GM21528 (cell line): ENCODE data around the gene LPCAT3.

Source experiments
- ATAC-seq: cut with Tn5 transposase; IDR thresholded peaks from one replicate; pipeline ENCODE4 v1.9.1; 2021; ENCODE audit warnings: mild to moderate bottlenecking, moderate library complexity; ENCODE audit not compliant: unreplicated experiment, low FRiP score

The LPCAT3 gene

DNA sequence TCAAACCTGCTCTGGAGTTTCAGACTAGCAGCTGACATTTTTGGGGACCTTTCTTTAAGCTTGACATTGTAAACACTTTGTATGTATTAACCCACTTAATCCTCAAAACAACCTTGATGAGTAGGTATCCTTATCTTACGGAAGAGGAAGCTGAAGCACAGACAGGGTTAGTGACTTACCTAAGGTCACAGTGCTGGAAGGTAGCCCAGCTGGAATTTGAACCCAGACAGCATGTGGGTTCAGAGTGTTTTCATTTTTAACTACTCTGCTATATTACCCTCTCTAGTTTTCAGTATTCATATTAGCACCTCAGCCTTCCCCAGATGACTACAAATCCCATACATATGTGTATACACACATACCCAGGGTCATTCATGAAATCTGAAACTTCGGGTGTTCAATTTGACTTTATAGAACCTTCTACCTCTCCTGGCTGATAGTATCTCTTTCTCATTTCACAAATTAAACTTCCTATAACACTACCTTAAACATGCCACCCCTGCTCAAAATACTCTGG, 13.9 kb downstream of the LPCAT3 start:
- ATAC-seq = no peak

GRCh38 chr12:7001921-7002591, 16.2 kb downstream of the LPCAT3 start:
- no peak for ATAC-seq

- ATAC-seq = no peak
These were observed 19.4 kb downstream of the LPCAT3 start for GRCh38 chr12:6998715-6999451.

DNA sequence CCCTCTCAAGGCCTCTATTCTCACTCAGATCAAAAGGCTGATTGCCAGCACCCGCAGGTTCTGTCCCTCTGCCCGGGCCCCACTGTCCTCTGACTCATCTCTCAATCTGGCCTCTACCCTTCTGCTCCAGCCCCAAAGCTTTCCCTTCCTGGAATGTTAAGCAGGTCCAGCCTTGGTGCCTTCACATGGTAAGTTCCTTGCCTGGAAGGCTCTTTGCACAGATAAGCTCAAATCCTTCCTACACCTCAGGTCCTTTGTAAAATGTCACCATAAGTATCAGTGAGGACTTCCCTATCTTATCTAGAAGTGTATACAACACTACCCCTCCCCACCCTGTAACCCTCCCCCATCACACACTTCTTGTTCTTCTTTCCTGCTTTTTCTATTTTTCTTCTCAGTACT, 22.2 kb downstream of the LPCAT3 start:
- ATAC-seq = no peak

- no peak for ATAC-seq
These were observed 30.2 kb downstream of the LPCAT3 start for GRCh38 chr12:6987956-6988553.

GRCh38 chr12:6982532-6982931, 35.7 kb downstream of the LPCAT3 start:
- no peak for ATAC-seq

DNA sequence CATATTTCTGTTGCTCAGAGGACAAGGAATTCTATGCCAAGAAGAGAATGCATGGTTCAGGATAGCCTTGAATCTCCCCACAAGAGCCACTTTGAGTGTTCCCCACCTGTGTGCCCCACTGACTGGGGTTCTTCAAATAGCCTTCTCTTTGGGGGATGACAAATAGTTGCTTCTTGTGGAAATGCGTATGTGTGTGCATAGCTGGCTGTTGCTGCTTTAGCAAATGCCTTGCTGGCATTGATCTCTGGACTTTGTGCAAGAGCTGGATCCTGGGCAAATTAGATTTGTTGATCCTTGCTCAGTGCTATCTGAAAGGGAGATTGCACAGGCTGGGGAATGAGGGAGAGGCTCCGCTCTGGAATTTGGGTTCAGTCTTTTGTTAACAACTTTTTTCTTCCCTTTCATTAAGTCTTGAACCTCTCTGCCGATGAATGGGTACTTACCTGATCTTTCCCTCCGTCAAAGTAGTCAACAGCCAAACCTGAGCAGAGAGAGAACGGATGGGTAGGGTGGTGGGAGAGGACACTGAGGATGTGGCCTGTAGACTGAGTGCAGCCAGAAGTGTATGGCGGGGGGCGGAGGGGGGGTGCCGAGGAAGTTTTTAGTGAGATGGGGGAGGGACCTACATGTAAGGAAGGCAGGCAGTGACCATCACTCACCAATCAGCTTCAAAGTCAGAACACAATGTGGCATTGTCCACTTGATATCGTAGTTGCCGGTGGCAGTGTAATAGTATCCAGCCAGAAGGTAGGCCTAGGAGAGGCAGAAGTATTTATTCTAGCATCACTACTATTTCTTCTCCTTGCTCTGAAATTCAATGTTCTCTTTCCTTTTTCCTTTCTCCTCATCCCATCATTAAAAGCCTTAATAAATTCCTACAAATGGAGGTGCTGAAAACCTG, 36.9 kb downstream of the LPCAT3 start:
- ATAC-seq = no peak

DNA sequence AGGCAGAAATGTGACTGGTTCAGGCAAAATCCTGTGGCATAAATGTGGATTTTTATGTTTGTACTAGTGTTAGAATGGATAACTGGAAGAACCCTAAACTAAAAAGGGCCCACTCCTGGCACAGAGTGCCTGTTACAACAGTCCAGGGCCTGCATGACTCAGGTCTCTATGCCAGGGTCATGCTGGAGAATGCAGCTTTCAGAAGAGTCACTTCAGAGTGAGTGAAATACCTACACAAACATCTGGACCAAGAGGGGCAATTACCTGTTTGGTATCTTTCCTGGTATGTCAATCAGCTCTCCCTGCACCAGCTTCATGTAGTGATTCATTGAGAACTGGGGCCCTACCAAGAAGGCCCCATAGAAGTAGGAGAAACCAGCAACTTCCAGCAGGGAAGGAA, 37.5 kb downstream of the LPCAT3 start:
- ATAC-seq = no peak

GRCh38 chr12:6980075-6980474, 38.2 kb downstream of the LPCAT3 start:
- no peak for ATAC-seq

GRCh38 chr12:6979453-6979852, 38.8 kb downstream of the LPCAT3 start:
- ATAC-seq = no peak

GRCh38 chr12:6979021-6979420, 39.3 kb downstream of the LPCAT3 start:
- ATAC-seq = no peak

DNA sequence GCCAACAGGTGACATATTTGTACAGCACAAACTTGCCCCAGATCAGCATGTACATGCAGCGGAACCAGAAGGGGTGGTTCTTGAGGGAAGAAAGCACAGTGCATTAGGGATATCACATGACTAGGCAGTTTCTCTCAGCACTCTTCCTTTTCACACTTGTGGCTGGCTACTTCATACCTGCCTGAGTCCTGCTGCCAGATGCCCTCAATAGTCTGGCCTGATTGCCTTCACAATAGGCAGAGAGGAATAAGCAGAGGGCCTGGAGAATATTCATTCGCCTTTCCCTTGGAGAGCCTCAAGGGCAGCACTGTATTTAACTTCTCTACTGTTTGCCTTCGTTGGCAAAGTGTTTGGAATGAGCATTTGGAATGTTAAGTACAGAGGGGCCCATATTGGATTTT, 39.7 kb downstream of the LPCAT3 start:
- no peak for ATAC-seq

- no peak for ATAC-seq
These were observed 40.1 kb downstream of the LPCAT3 start for GRCh38 chr12:6978188-6978587.

DNA sequence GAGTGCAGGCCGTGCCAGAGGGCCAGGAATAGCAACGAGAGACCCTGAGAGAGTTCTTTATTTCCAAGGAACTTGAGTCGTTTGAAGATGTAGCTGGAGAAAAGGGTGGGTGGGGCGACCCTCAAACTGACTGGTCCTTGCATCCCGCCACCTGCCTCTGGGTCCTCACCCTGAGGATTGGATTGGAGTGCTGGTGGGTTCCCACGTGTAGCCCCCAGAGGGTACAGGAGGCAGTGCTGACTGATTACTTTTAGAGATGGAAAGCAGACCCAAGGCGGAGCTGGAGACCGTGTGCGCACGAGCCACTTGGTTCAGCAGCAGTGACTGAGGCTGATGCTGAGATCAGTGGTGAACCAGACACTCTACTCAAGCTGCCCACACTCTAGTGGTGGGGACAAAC, 40.6 kb downstream of the LPCAT3 start:
- ATAC-seq = no peak

DNA sequence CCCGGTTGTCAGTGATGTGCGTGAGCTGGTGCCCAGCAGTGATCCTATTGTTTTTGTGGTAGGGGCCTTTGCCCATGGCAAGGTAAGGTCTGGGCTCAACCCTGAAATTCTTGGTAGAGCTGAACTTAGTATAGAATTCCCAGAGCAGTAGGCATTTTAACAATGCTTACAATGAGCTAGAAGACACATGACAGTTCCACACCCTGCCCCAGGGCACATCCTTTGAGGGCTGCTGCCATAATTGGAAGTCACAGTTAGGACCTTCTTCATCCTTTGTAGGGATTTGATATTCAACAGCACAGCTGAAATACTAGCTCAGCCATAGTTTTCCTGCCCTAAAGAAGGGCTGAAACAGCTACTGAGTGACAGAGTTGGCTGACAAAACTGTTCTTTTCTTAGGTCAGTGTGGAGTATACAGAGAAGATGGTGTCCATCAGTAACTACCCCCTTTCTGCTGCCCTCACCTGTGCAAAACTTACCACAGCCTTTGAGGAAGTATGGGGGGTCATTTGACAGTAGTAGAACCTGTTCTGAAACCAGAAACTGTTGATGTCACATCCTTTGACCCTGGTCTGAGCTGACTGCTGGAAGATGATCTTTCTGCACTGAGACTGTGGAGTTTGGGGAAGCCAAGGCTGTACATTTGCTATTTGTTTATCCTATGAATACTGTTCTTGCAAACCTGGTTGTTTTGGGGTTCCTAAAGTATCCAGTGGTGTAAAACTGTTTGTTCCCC, 42.8 kb downstream of the LPCAT3 start:
- ATAC-seq = no peak

DNA sequence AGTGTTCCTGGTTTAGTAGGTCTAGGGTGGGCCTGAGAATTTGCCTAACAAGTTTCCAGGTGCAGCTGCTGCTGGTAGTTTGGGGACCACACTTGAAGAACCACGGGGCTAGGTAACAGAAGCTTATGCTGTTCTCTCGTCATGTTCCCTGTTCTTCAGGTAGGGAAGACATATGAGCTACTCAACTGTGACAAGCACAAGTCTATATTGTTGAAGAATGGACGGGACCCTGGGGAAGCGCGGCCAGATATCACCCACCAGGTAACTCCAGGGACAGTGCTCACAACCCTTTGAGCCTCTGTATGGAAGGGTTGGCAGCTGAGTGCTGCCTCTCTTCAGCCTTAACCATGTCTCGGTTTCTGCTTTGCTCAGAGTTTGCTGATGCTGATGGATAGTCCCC, 44.1 kb downstream of the LPCAT3 start:
- ATAC-seq = no peak

GRCh38 chr12:6970096-6970527, 48.2 kb downstream of the LPCAT3 start:
- no peak for ATAC-seq

DNA sequence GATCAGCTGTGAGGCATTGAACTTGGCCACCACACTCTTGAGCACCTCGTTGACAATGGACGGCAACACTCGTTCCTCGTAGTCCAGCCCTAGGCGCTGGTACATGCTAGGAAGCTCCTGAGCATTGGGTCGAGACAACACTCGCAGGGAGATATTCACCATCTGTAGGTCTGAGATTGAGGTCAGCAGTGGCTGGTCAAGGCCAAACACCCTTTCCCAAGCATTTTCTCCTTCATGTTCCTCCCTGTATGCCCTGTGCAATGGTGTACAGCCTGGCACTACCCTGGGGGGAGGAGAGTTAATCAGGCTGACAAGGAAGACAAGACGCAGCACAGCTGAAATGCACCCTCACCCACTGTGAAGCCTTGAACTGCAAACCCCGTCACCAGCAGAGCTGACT, 49.9 kb downstream of the LPCAT3 start:
- ATAC-seq = no peak

DNA sequence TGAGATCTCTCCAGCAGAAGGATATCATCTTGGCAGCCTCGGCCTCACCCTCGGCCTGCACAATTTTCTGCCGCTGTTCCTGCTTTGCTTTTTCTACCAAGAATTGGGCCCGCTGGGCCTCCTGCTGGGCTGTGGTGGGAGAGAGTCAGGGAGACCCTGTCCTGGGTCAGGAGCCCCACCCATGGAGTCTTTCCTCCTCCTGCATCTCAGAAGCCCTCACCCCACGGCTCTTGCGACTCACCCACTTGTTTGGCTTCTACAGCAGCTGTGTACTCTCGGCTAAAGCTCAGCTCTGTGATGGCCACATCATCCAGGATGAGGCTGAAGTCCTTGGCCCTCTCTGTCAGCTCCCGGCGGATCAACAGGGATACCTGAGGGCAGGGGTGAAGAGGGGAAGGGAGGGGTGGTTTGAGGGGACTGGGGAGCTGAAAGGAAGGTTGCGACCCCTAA, 50.6 kb downstream of the LPCAT3 start:
- ATAC-seq = no peak

- no peak for ATAC-seq
These were observed 51.9 kb downstream of the LPCAT3 start for GRCh38 chr12:6966351-6966750.
